Adrenal gland (tissue), 5 donors: ENCODE measurements around the gene UBE2E2.

Source experiments
- POLR2A ChIP-seq, 2 donors: fragments of 450-650 bp; IDR thresholded peaks; one replicate each; pipeline ENCODE4 v1.6.1; 2017; ENCODE audit warnings: antibody characterized with exemption in 2 of 2, mild to moderate bottlenecking in 2 of 2, moderate library complexity in 1 of 2
- TF ChIP-seq, protein P1 (sequence below), 6 experiments: fragments of 450-650 bp in 4 of 6; fragments of 200-600 bp in 2 of 6; sonication (generic) in 1 of 6; IDR thresholded peaks; 1 replicate in 5 of 6; 2 replicates in 1 of 6; pipeline versions ENCODE4 v1.5.1 to v1.8.0; 2016 to 2021; ENCODE audit warnings: antibody characterized with exemption in 6 of 6, mild to moderate bottlenecking in 2 of 6, moderate library complexity in 1 of 6
- donor health status: DM: no; HTN: no; CAD: no.

DNA sequence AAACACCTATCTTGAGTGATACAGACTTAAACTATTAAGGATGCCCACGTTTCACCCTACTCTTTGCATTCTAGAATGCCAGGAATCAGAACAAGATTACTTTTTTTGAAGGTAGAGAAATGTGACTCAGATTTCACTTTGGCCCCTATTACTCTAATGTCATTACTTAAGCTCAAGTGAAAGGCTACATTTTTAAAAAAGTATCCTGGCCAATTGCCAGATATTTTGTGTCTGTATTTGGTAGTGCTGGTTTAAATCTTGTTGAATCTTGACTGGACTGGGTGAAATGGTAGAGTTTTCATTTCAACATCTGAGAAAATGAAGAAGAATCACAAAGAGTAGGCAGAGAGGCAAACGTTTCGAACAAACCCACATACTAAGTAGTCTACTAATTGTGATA is 384.4 kb downstream of the UBE2E2 start:
- TF ChIP-seq, protein P1, sequence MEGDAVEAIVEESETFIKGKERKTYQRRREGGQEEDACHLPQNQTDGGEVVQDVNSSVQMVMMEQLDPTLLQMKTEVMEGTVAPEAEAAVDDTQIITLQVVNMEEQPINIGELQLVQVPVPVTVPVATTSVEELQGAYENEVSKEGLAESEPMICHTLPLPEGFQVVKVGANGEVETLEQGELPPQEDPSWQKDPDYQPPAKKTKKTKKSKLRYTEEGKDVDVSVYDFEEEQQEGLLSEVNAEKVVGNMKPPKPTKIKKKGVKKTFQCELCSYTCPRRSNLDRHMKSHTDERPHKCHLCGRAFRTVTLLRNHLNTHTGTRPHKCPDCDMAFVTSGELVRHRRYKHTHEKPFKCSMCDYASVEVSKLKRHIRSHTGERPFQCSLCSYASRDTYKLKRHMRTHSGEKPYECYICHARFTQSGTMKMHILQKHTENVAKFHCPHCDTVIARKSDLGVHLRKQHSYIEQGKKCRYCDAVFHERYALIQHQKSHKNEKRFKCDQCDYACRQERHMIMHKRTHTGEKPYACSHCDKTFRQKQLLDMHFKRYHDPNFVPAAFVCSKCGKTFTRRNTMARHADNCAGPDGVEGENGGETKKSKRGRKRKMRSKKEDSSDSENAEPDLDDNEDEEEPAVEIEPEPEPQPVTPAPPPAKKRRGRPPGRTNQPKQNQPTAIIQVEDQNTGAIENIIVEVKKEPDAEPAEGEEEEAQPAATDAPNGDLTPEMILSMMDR (IDR thresholded peaks at IDR 0.05), result no peak
- TF ChIP-seq POLR2A (IDR thresholded peaks at IDR 0.05), result no peak
